ENCODE data around the gene NHS.

The NHS gene

GRCh38 chrX:17679261-17679660 is 304.3 kb downstream of the NHS start:
- no peak for DNase-seq (ENCODE audit: low spot score)

GRCh38 chrX:17679820-17680219 is 304.8 kb downstream of the NHS start:
- DNase-seq (ENCODE audit: low spot score) = no peak

- DNase-seq (ENCODE audit: low spot score) = no peak
Observed at GRCh38 chrX:17680732-17681413, 305.9 kb downstream of the NHS start.

GRCh38 chrX:17682259-17682658 is 307.3 kb downstream of the NHS start:
- no peak for DNase-seq (ENCODE audit: low spot score)

- no peak for DNase-seq (ENCODE audit: low spot score)
Observed at GRCh38 chrX:17685026-17685425, 310.0 kb downstream of the NHS start.

- no peak for DNase-seq (ENCODE audit: low spot score)
Observed at GRCh38 chrX:17687648-17688047, 312.6 kb downstream of the NHS start.

- DNase-seq (ENCODE audit: low spot score) = peak; percentile 17
Observed at GRCh38 chrX:17689971-17690409, 315.0 kb downstream of the NHS start.

GRCh38 chrX:17692709-17693346 is 317.8 kb downstream of the NHS start:
- peak; percentile 24 for DNase-seq (ENCODE audit: low spot score)

- no peak for DNase-seq (ENCODE audit: low spot score)
Observed at GRCh38 chrX:17697191-17697590, 322.2 kb downstream of the NHS start.

- DNase-seq (ENCODE audit: low spot score) = no peak
Observed at GRCh38 chrX:17700976-17701375, 326.0 kb downstream of the NHS start.

- DNase-seq (ENCODE audit: low spot score) = no peak
Observed at GRCh38 chrX:17703201-17703600, 328.2 kb downstream of the NHS start.

- DNase-seq (ENCODE audit: low spot score) = no peak
Observed at GRCh38 chrX:17705211-17705610, 330.2 kb downstream of the NHS start.

- DNase-seq (ENCODE audit: low spot score) = no peak
Observed at GRCh38 chrX:17706676-17707075, 331.7 kb downstream of the NHS start.

- no peak for DNase-seq (ENCODE audit: low spot score)
Observed at GRCh38 chrX:17707731-17708130, 332.7 kb downstream of the NHS start.

GRCh38 chrX:17710871-17711301 is 335.9 kb downstream of the NHS start:
- DNase-seq (ENCODE audit: low spot score) = no peak

GRCh38 chrX:17713288-17713687 is 338.3 kb downstream of the NHS start:
- DNase-seq (ENCODE audit: low spot score) = no peak

GRCh38 chrX:17718649-17719165 is 343.7 kb downstream of the NHS start:
- DNase-seq (ENCODE audit: low spot score) = no peak

- DNase-seq (ENCODE audit: low spot score) = peak; percentile 19
Observed at GRCh38 chrX:17719711-17720110, 344.7 kb downstream of the NHS start.

GRCh38 chrX:17721715-17722114 is 346.7 kb downstream of the NHS start:
- no peak for DNase-seq (ENCODE audit: low spot score)

GRCh38 chrX:17725181-17725580 is 350.2 kb downstream of the NHS start:
- no peak for DNase-seq (ENCODE audit: low spot score)

- no peak for DNase-seq (ENCODE audit: low spot score)
Observed at GRCh38 chrX:17732138-17732783, 357.3 kb downstream of the NHS start.

- DNase-seq (ENCODE audit: low spot score) = no peak
Observed at GRCh38 chrX:17735406-17735805, 360.4 kb downstream of the NHS start.

GRCh38 chrX:17736478-17736855 is 361.5 kb downstream of the NHS start:
- no peak for DNase-seq (ENCODE audit: low spot score)

All from iPS-NIHi11 (cell line).